Measurements from ENCODE around the gene ACER2.

The ACER2 gene

DNA sequence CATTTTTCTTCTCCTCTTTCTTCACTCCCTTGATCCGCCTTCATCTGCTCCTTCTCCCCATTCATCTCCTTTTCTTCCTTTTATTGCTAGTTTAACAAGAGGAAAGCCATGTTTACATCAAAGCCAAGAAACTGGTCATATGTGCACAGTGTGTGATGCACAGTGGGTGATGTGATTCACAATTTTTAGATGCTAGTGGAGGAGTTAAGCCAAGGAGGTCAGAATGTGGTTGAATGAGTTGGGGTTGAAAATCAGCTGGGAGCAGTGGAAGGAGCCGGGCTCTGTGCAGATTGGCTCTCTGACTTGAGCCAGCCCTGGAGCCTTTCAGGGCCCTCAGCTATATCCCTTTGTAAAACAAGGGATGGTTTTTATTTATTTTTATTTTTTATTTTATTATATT lies 7.3 kb downstream of the ACER2 start:
- DNase-seq: no peak
- Histone ChIP-seq H3K4me1 (no peaks in the 10 kb centered on the region), H3K9me3 (no peaks in the 10 kb centered on the region), H3K27ac (no peak overlapping the region), H3K36me3 (no peaks in the 10 kb centered on the region), H3K27me3 (no peaks in the 10 kb centered on the region), H3K4me3 (no peak overlapping the region)
- intact Hi-C loops (cut with DNase I; ENCODE audit: low total_unique reads): no loop called here
- TF ChIP-seq, protein P1, sequence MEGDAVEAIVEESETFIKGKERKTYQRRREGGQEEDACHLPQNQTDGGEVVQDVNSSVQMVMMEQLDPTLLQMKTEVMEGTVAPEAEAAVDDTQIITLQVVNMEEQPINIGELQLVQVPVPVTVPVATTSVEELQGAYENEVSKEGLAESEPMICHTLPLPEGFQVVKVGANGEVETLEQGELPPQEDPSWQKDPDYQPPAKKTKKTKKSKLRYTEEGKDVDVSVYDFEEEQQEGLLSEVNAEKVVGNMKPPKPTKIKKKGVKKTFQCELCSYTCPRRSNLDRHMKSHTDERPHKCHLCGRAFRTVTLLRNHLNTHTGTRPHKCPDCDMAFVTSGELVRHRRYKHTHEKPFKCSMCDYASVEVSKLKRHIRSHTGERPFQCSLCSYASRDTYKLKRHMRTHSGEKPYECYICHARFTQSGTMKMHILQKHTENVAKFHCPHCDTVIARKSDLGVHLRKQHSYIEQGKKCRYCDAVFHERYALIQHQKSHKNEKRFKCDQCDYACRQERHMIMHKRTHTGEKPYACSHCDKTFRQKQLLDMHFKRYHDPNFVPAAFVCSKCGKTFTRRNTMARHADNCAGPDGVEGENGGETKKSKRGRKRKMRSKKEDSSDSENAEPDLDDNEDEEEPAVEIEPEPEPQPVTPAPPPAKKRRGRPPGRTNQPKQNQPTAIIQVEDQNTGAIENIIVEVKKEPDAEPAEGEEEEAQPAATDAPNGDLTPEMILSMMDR (IDR thresholded peaks at IDR 0.05): no peak

GRCh38 chr9:19420877-19421276 lies 12.1 kb downstream of the ACER2 start:
- Histone ChIP-seq H3K4me1 (no peaks in the 10 kb centered on the region), H3K27ac (no peak overlapping the region), H3K9me3 (no peaks in the 10 kb centered on the region), H3K4me3 (no peak overlapping the region), H3K27me3 (no peaks in the 10 kb centered on the region), H3K36me3 (peaks cover 13 to 16% (median 14%) of the 10 kb centered on the region in 3 donors)
- TF ChIP-seq, protein P1 (IDR thresholded peaks at IDR 0.05): no peak
- DNase-seq: no peak
- intact Hi-C loops (cut with DNase I; ENCODE audit: low total_unique reads): no loop called here

DNA sequence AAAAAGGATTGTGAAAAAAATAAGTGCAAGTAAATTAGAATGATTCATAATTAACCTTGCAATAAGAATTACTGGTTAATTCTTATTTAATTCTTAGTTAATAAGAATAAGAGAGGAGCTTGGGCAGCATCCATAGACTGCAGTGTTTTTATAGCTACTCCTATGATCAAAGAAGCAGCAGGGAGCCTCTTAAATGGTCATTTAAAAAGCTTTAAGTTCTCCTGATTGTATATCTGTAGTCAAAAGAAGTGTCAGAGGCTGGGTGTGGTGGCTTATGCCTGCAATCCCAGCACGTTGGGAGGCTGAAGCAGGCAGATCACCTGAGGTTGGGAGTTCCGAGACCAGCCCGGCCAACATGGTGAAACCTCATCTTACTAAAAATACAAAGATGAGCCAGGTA lies 14.4 kb downstream of the ACER2 start:
- intact Hi-C loops (cut with DNase I; ENCODE audit: low total_unique reads): no loop called here
- peaks cover 13 to 28% (median 15%) of the 10 kb centered on the region in 3 donors for H3K36me3 ChIP-seq
- no peak overlapping the region for H3K4me3 ChIP-seq
- no peak for DNase-seq
- H3K9me3 ChIP-seq: no peaks in the 10 kb centered on the region
- no peaks in the 10 kb centered on the region for H3K4me1 ChIP-seq
- TF ChIP-seq, protein P1 (IDR thresholded peaks at IDR 0.05): no peak
- no peaks in the 10 kb centered on the region for H3K27me3 ChIP-seq
- no peak overlapping the region for H3K27ac ChIP-seq

DNA sequence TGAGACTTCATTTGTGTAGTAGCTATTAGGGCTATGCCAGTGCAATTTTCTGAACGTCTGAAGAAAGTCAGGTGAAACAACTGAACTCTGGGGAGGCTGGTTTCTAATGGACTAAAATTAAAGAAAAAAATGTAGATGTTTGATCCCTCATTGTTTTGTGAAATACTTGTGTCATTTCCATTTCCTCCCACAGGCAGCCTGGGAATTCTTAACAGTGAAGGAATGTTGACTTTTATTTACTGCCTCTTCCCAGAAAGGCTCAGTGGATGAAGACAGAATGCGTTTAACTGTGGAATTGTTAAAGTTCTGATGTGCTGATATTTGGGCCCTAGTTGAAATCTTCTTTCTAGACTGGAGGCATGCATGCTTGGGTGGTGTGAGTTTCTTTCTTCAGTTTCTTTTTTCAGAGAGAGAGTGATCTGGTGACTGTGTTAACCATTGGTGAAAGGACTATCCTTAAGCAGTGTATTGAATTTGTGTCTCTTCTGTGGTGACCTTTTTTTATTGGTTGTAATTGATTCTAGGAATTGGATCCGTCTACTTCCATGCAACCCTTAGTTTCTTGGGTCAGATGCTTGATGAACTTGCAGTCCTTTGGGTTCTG lies 15.5 kb downstream of the ACER2 start:
- intact Hi-C loops (cut with DNase I; ENCODE audit: low total_unique reads): no loop called here
- no peaks in the 10 kb centered on the region for H3K27me3 ChIP-seq
- TF ChIP-seq, protein P1 (IDR thresholded peaks at IDR 0.05): no peak
- no peak for DNase-seq
- no peaks in the 10 kb centered on the region for H3K4me1 ChIP-seq
- no peaks in the 10 kb centered on the region for H3K9me3 ChIP-seq
- H3K36me3 ChIP-seq: peaks cover 13 to 28% (median 15%) of the 10 kb centered on the region in 3 donors
- no peak overlapping the region for H3K4me3 ChIP-seq
- H3K27ac ChIP-seq: no peak overlapping the region

DNA sequence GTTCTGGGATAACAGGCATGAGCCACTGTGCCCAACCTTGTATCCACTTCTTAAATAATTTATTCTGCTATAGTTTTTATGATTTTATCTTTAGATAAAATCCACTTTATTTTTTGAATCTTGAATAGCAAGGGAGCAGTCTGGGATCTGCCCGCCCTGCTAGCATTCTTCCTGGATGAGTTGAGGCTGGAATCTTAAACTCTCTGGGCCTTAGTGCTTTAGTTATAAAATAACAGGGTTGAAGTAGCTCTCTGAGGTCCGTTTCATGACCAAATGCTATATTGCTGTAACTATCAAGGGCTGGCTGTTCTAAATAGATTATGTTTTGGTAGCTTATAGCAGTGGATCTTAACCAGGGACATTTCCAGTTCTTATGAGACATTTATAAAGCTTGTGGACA lies 20.8 kb downstream of the ACER2 start:
- TF ChIP-seq, protein P1 (IDR thresholded peaks at IDR 0.05): no peak
- Histone ChIP-seq H3K4me1 (peaks cover 0 to 29% (median 24%) of the 10 kb centered on the region in 4 donors), H3K36me3 (peaks cover 11 to 27% (median 14%) of the 10 kb centered on the region in 3 donors), H3K27ac (peak overlapping the region; percentile 77 to 79), H3K27me3 (no peaks in the 10 kb centered on the region), H3K9me3 (no peaks in the 10 kb centered on the region), H3K4me3 (no peak overlapping the region)
- DNase-seq: no peak
- intact Hi-C loops (cut with DNase I; ENCODE audit: low total_unique reads): no loop called here

Measured in tibial artery (tissue), 4 donors.